ENCODE results near the gene DDIT4. TPM values are rescaled to one million over a fixed set of nuclear protein-coding genes. Genes with fewer than 3 reads are reported as not detected.

The DDIT4 gene
- total RNA-seq, 1 experiment from 2014 or later: 462 TPM

DNA sequence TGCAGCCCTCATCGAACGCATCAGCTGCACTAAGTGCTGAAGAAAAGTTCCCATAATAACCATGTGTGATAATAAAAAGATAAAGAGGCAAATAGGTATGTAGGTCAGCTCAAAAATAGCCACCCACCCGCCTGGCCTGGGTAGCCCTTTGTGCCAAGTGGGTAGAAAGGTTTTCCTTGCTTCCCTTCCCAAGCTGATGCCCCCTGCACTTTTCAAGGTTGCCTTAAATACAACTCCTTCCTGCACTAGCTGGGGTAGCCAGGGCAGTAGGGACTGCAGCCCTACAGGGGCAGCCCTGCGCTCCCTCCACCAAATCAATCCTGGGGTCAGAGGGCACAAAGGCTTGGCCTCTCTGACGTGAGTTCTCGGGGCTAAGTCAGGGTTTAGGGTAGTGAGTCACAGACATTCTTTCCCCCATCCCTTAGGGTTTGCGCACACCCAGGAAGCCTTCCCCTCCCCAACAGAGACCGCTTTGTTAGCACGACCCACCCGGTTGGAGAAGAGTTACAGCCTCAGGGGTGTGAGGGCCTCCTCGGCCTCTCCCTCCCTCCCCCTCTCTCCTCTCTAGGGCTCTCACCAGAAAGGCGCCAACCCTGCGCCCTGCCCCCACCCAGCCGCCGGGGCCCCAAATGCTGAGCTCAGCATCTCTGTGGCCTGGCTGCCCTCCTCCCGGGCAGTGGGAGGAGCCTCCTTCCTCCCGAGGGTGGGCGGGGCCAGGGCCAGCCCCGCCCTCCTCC lies 13.3 kb upstream of the DDIT4 start (continued):
- TF ChIP-seq ELF1 (IDR thresholded peaks at IDR 0.05; ENCODE audit: borderline replicate concordance, low read depth) (no peak), POLR2A (IDR thresholded peaks at IDR 0.05; ENCODE audit: borderline replicate concordance, extremely low read depth, insufficient read depth, insufficient read length) (no peak)

DNA sequence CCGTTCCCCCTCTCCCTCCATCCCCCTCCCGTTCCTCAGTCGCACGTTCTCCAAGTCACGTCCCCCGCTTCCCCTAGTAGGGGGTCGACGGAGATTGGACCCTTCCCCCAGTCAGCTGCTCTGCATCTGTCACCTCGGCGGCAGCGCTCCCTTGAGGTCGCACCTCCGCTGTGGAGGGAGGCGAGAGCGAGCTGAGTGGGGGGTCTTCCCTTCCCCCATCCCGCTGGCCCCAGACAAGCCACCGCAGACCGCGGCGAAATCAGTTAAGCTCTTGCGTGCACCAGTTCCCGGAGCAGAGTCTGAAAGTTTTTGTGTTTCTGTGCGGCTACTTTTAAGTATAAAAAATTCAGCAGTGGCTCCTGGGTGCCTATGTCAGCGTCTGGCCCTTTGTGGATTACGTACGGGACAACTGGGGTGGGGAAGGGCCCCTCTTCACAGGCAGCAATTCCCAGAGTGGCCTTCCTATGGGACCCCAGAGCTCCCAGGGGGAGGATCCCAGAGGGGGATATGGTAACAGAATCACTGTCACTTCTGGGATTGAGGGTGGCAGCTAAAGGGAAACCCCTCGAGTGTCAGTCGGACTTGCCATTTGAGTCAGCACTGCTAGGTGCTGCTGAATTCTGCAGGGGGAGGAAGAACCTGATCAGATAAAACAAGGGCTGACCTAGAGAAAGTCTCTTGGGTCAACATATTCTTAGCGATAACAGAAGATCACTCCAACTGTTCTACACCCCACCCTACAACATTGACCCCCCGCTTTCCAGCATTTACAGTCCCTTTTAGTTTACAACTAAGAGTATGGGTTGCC lies 12.5 kb upstream of the DDIT4 start:
- Histone ChIP-seq H2AFZ (ENCODE audit: low read depth, low read length, poor library complexity, severe bottlenecking) (peak overlapping the region; percentile 14), H3K9me3 (ENCODE audit: control insufficient read depth in 1 of 2, insufficient read depth in 1 of 2, low read depth in 1 of 2, low read length in 2 of 2) (no peaks in the 10 kb centered on the region), H3K27ac (ENCODE audit: low read depth, low read length) (peak overlapping the region; percentile 86), H3K27me3 (ENCODE audit: insufficient read depth, low read length) (no peaks in the 10 kb centered on the region), H3K9ac (ENCODE audit: low read length) (peak overlapping the region; percentile 66), H4K20me1 (ENCODE audit: insufficient read depth) (no peaks in the 10 kb centered on the region), H3K4me2 (ENCODE audit: low read length) (peak overlapping the region; percentile 96), H3K36me3 (ENCODE audit: control insufficient read depth in 1 of 2, insufficient read depth in 2 of 2, low read length in 2 of 2) (no peaks in the 10 kb centered on the region), H3K4me3 (replicated peaks in 1 of 2; ENCODE audit: low read depth in 1 of 2, low read length in 2 of 2) (peak overlapping the region; percentile 46 to 64), H3K9me2 (ENCODE audit: insufficient read depth) (no peaks in the 10 kb centered on the region), H3K4me1 (ENCODE audit: control insufficient read depth in 1 of 2, insufficient read depth in 2 of 2, low read length in 2 of 2) (peaks cover 44 to 72% of the 10 kb centered on the region in 2 experiments), H3K79me2 (ENCODE audit: insufficient read depth, low read length) (no peaks in the 10 kb centered on the region)
- TSS peak; percentile 83 for BruUV-seq (replicated peaks)
- no peak for DNase-seq (ENCODE audit: low read depth, low spot score)
- no peak for TF ChIP-seq ATF3 (IDR thresholded peaks at IDR 0.05)
- no peak for TF ChIP-seq YY1 (IDR thresholded peaks at IDR 0.05; ENCODE audit: extremely low read depth, insufficient replicate concordance, low read depth, low read length)
- TF ChIP-seq ZNF274 (IDR thresholded peaks at IDR 0.05; ENCODE audit: low read depth, low read length): no peak
- TF ChIP-seq TCF7L2 (IDR thresholded peaks at IDR 0.05; ENCODE audit: borderline replicate concordance, extremely low read depth, insufficient read depth, insufficient read length): peak; percentile 26
- ATAC-seq: peak; percentile 29
- ChIA-PET CTCF (interaction anchor here (1.0 to 1.7 kb wide), 3 partner anchors 13 to 213 kb away, joined by 4 to 10 read pairs (median 5); partner anchors contain the start of gene DDIT4), RAD21 (ENCODE audit: low non-redundant PET in 1 of 2, low total read pairs in 2 of 2, uncharacterized antibody in 2 of 2, unreplicated experiment in 2 of 2) (interaction anchor here in 1 of 2 experiments (0.9 kb wide), 1 partner anchor 59 kb away, joined by 4 read pairs; no protein-coding TSS in a partner anchor), POLR2A (interaction anchor here (0.7 to 9.2 kb wide), 11 partner anchors 9 to 71 kb away, joined by 3 to 166 read pairs (median 4); partner anchors contain the start of gene DDIT4)
- intact Hi-C loops (cut with micrococcal nuclease): no loop called here

Data from HCT116 (cell line).